Activated CD8-positive, alpha-beta T cell treated with anti-CD3 and anti-CD28 coated beads, Interleukin-2, amount 10 ng/mL, durations not matched to agents 7 days and 5 days (primary cell): ENCODE measurements around the gene LCMT2. TPM values are rescaled to one million over a fixed set of nuclear protein-coding genes. Genes with fewer than 3 reads are reported as not detected.

Source experiments
- ATAC-seq: fragments of 150-1000 bp; cut with Tn5 transposase; one replicate; pipeline ENCODE4 v1.10.0; 2021; ENCODE audit warnings: moderate library complexity
- CTCF ChIA-PET: fragments of 350-600 bp; sonication (Branson Sonifier 250); formaldehyde crosslinking; loops from one replicate; lab custom pipeline; 2021; ENCODE audit warnings: antibody characterized with exemption; lab: Charles Lee
- POLR2A ChIA-PET: fragments of 350-600 bp; sonication (Branson Sonifier 250); formaldehyde crosslinking; loops from one replicate; lab custom pipeline; 2021; ENCODE audit warnings: antibody characterized with exemption; lab: Charles Lee
- DNase-seq: peaks from one replicate; pipeline ENCODE4 v3.0.0-alpha.2; 2020
- H3K27ac Mint-ChIP-seq: one replicate; pipeline ENCODE4 v1.8.0; 2021; ENCODE audit warnings: mild to moderate bottlenecking, mixed read lengths
- H3K27me3 Mint-ChIP-seq: one replicate; pipeline ENCODE4 v1.8.0; 2021; ENCODE audit warnings: low read depth, mixed read lengths
- H3K36me3 Mint-ChIP-seq: one replicate; pipeline ENCODE4 v1.8.0; 2021; ENCODE audit warnings: low read depth, mixed read lengths
- H3K4me1 Mint-ChIP-seq: one replicate; pipeline ENCODE4 v1.8.0; 2021; ENCODE audit warnings: low read depth, mixed read lengths
- H3K4me3 Mint-ChIP-seq: one replicate; pipeline ENCODE4 v1.8.0; 2021; ENCODE audit warnings: mild to moderate bottlenecking, mixed read lengths
- H3K9me3 Mint-ChIP-seq: one replicate; pipeline ENCODE4 v1.8.0; 2022; ENCODE audit warnings: mixed read lengths; ENCODE audit not compliant: insufficient read depth
- total RNA-seq, 2 experiments: library from RNA; stranded (reverse); gene quantifications; one replicate each; pipeline ENCODE4 v1.2.3, GENCODE V29; 2021

Gene LCMT2
- total RNA-seq, 2 experiments from 2014 or later: 12.0 to 14.2 TPM

- no peaks in the 10 kb centered on the region for H3K27me3 Mint-ChIP-seq
- ATAC-seq (no peak), DNase-seq (no peak)
- no peaks in the 10 kb centered on the region for H3K4me1 Mint-ChIP-seq
- H3K4me3 Mint-ChIP-seq: no peak overlapping the region
- POLR2A ChIA-PET: interaction anchor here (0.7 kb wide), 1 partner anchor 159 kb away, joined by 3 read pairs; no protein-coding TSS in a partner anchor
- peaks cover 15% of the 10 kb centered on the region for H3K36me3 Mint-ChIP-seq
- no peak overlapping the region for H3K27ac Mint-ChIP-seq
- CTCF ChIA-PET: interaction anchor here (1.2 to 1.5 kb wide), 4 partner anchors 8 to 167 kb away, joined by 3 to 4 read pairs (median 4); partner anchors contain the start of genes TUBGCP4 and ZSCAN29
- no peaks in the 10 kb centered on the region for H3K9me3 Mint-ChIP-seq
Measured at GRCh38 chr15:43347114-43347513, 16.7 kb upstream of the LCMT2 start.

DNA sequence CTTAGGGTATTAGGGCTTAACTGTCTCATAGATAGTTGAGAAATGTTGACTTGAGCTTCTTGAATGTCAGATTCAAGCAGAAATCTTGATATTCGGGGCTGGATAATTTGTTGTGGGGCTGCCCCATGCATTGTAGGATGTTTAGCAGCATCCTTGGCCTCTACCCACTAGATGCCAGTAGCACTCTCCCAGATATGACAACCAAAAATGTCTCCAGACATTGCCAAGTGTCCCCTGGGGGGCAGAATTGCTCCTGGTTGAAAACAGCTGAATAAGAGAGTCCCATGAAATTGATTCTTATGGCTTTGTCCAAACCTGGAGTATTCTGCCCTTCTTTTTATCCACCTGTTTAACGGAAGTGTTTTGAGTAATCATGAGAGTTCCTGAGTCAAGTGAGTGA is 15.9 kb upstream of the LCMT2 start:
- no peak overlapping the region for H3K4me3 Mint-ChIP-seq
- ATAC-seq (no peak), DNase-seq (no peak)
- CTCF ChIA-PET: interaction anchor here (0.6 to 1.5 kb wide), 5 partner anchors 10 to 196 kb away, joined by 3 to 5 read pairs (median 4); partner anchors contain the start of genes TUBGCP4 and ZSCAN29
- H3K27ac Mint-ChIP-seq: no peak overlapping the region
- POLR2A ChIA-PET: interaction anchor here (0.5 kb wide), 1 partner anchor 796 kb away, joined by 6 read pairs; no protein-coding TSS in a partner anchor
- H3K36me3 Mint-ChIP-seq: peaks cover 16% of the 10 kb centered on the region
- no peaks in the 10 kb centered on the region for H3K27me3 Mint-ChIP-seq
- no peaks in the 10 kb centered on the region for H3K9me3 Mint-ChIP-seq
- no peaks in the 10 kb centered on the region for H3K4me1 Mint-ChIP-seq

DNA sequence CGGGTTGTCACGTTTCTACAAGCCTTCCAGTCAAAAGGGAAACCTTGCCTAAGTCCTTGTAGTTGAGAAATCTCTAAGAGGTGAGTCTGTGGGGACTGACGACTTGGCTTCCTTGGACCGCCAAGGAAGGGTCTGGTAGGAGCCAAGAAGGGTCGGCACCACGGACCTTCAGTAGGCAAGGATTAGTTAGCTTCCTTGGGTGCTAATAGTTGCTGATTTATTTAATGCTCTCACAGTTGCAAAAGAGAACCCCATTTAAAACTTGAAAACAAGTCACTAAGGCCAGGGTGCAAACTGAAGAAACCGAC is 361 bp upstream of the LCMT2 start:
- Mint-ChIP-seq H3K27me3 (no peaks in the 10 kb centered on the region), H3K9me3 (no peaks in the 10 kb centered on the region), H3K27ac (peak overlapping the region; percentile 100), H3K4me1 (peaks cover 40% of the 10 kb centered on the region), H3K4me3 (peak overlapping the region; percentile 97), H3K36me3 (peaks cover 52% of the 10 kb centered on the region)
- ChIA-PET CTCF (interaction anchor here (1.6 kb wide), 1 partner anchor 183 kb away, joined by 3 read pairs; no protein-coding TSS in a partner anchor), POLR2A (no interaction called here)
- DNase-seq: no peak
- peak; percentile 21 for ATAC-seq

DNA sequence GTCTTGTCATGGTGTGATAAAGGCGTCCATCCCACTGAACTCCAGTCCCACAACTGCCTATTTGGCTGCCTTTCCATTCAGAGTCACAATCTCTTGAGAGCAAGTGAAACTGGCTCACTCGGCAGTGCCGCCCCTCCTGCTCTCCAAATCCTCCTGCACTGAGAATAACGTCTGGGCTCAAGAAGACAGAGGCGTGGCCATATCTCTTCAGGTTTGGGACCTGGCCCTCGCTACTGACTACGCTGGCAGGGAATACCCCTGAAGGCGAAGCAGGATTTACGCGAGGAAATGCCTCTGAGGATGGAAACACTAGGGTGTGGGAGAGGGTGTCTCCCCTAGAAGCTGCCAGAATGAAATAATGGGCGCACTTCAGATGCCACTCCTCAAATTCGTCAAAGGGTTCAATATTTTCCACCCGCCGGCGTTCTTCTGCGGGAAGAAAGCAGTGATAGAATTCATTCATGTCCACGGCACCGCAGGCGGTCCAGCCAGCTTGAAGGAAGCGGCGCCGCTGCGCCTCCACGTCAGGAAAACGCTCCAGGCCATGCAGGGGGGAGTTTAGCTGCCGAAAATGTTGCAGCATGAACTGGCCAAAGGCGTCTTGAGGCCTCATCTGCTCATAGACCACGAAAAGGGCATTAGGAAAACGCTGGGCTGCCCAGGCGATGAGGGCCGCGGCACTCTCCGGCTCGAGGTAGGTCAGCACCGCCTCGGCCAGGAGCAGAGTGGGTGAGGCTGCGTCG is 985 bp downstream of the LCMT2 start:
- ChIA-PET POLR2A (interaction anchor here (1.1 to 1.2 kb wide), 2 partner anchors 22 to 41 kb away, joined by 4 to 5 read pairs; no protein-coding TSS in a partner anchor), CTCF (interaction anchor here (1.1 to 4.0 kb wide), 5 partner anchors 41 to 185 kb away, joined by 3 to 13 read pairs (median 4); partner anchors contain the start of genes TUBGCP4 and ZSCAN29)
- ATAC-seq: no peak
- peaks cover 45% of the 10 kb centered on the region for H3K36me3 Mint-ChIP-seq
- H3K27ac Mint-ChIP-seq: peak overlapping the region; percentile 100
- H3K4me1 Mint-ChIP-seq: peaks cover 40% of the 10 kb centered on the region
- H3K27me3 Mint-ChIP-seq: no peaks in the 10 kb centered on the region
- peak overlapping the region; percentile 97 for H3K4me3 Mint-ChIP-seq
- no peaks in the 10 kb centered on the region for H3K9me3 Mint-ChIP-seq
- no peak for DNase-seq

DNA sequence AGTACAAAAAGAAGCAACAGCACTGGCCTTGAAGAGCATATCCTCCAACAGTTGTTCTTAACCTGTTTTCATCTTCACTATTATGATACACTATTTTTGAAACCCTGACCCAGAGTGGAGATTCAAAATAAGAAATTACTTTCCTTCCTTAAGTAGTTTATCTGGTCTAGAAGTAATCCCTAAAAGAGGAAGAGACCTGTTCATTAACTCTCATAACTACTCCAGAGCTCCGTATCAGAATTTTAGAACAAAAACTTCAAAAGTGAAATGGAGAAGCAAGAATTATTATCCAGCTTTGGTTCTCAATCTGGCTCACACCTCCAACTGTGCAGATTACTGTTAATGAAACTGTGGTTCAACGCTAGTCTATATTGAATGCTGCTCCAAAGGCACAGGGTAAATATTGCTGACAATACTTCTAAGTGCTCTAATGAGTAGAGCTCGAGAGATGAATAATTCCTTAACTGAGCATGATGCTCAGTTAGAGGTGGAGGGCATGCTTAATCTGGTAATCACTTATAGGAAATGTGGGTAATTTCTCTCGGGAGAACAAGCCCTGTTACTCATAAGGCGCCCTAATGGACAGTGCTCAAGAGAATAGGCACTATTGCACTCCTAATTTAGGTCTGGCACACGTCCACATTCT is 5.2 kb downstream of the LCMT2 start:
- no peak overlapping the region for H3K27ac Mint-ChIP-seq
- ChIA-PET POLR2A (interaction anchor here (0.6 to 0.7 kb wide), 2 partner anchors 10 to 588 kb away, joined by 3 read pairs; no protein-coding TSS in a partner anchor), CTCF (interaction anchor here (1.3 to 4.0 kb wide), 2 partner anchors 47 to 99 kb away, joined by 4 to 13 read pairs; no protein-coding TSS in a partner anchor)
- no peaks in the 10 kb centered on the region for H3K9me3 Mint-ChIP-seq
- no peak for DNase-seq
- peaks cover 26% of the 10 kb centered on the region for H3K36me3 Mint-ChIP-seq
- no peak overlapping the region for H3K4me3 Mint-ChIP-seq
- no peak for ATAC-seq
- H3K27me3 Mint-ChIP-seq: peaks cover 9% of the 10 kb centered on the region
- H3K4me1 Mint-ChIP-seq: peaks cover 24% of the 10 kb centered on the region

- ChIA-PET POLR2A (no interaction called here), CTCF (interaction anchor here (0.9 to 1.3 kb wide), 2 partner anchors 9 to 34 kb away, joined by 3 read pairs; no protein-coding TSS in a partner anchor)
- ATAC-seq (no peak), DNase-seq (no peak)
- H3K36me3 Mint-ChIP-seq: no peaks in the 10 kb centered on the region
- H3K4me1 Mint-ChIP-seq: no peaks in the 10 kb centered on the region
- H3K27me3 Mint-ChIP-seq: peaks cover 25% of the 10 kb centered on the region
- H3K27ac Mint-ChIP-seq: no peak overlapping the region
- no peaks in the 10 kb centered on the region for H3K9me3 Mint-ChIP-seq
- no peak overlapping the region for H3K4me3 Mint-ChIP-seq
Measured at GRCh38 chr15:43318990-43319771, 11.2 kb downstream of the LCMT2 start.

DNA sequence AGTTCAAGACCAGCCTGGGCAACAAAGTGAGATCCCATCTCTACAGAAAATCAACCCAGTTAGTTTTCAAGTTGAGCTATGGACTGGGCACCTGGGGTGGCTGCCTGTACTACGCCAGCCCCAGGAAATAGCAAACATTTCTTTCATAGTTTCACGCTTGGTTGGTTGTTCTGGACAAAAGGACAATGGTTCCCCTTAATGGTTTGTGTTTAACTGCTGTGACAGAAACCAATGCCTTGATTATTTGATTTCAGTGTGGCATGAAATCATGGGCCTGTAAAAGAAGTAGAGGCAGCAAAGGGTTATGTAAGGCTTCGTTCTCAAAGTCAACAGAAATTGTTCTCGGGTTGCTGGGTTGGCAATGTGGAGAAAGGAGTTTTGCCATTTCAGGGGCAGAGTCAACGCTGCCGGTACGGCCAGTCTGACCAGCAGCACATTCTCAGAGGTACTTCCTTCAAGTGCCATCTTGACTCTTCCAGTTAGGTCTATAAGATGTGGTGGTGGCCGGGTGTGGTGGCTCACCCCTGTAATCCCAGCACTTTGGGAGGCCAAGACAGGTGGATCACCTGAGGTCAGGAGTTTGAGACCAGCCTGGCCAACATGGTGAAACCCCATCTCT is 12.7 kb downstream of the LCMT2 start:
- ChIA-PET POLR2A (interaction anchor here (0.6 to 0.8 kb wide), 2 partner anchors 9 to 292 kb away, joined by 3 to 4 read pairs; no protein-coding TSS in a partner anchor), CTCF (no interaction called here)
- ATAC-seq (no peak), DNase-seq (no peak)
- Mint-ChIP-seq H3K27me3 (peaks cover 30% of the 10 kb centered on the region), H3K4me1 (no peaks in the 10 kb centered on the region), H3K36me3 (no peaks in the 10 kb centered on the region), H3K27ac (no peak overlapping the region), H3K9me3 (no peaks in the 10 kb centered on the region), H3K4me3 (no peak overlapping the region)

DNA sequence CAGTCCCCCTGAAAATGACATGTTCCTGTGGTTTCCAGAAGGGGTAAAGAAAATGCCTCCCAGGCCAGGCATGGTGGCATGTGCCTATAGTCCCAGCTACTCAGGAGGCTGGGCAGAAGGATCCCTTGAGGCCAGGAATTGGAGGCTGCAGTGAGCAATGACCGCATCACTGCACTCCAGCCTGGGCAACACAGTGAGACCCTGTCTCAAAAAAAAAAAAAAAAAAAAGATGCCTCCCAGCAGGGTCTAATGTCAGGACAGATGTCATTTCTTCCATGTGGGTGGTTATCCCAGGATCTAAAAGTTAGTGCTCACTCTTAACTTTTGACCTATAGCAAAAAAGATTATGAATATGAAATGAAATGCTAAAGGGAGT is 13.4 kb downstream of the LCMT2 start:
- ChIA-PET POLR2A (no interaction called here), CTCF (no interaction called here)
- Mint-ChIP-seq H3K27ac (no peak overlapping the region), H3K36me3 (no peaks in the 10 kb centered on the region), H3K27me3 (peaks cover 34% of the 10 kb centered on the region), H3K4me3 (no peak overlapping the region), H3K4me1 (no peaks in the 10 kb centered on the region), H3K9me3 (no peaks in the 10 kb centered on the region)
- ATAC-seq: no peak
- no peak for DNase-seq

- no peak for ATAC-seq
- Mint-ChIP-seq H3K27ac (no peak overlapping the region), H3K36me3 (no peaks in the 10 kb centered on the region), H3K4me3 (no peak overlapping the region), H3K4me1 (no peaks in the 10 kb centered on the region), H3K9me3 (no peaks in the 10 kb centered on the region), H3K27me3 (peaks cover 34% of the 10 kb centered on the region)
- POLR2A ChIA-PET: interaction anchor here (0.5 kb wide), 1 partner anchor 461 kb away, joined by 3 read pairs; no protein-coding TSS in a partner anchor
- no peak for DNase-seq
- CTCF ChIA-PET: no interaction called here
Measured at GRCh38 chr15:43316016-43316970, 14.1 kb downstream of the LCMT2 start.

GRCh38 chr15:43314171-43314570 is 16.2 kb downstream of the LCMT2 start:
- Mint-ChIP-seq H3K27ac (no peak overlapping the region), H3K4me3 (no peak overlapping the region), H3K4me1 (no peaks in the 10 kb centered on the region), H3K9me3 (no peaks in the 10 kb centered on the region), H3K27me3 (peaks cover 39% of the 10 kb centered on the region), H3K36me3 (no peaks in the 10 kb centered on the region)
- ChIA-PET CTCF (interaction anchor here (0.6 kb wide), 1 partner anchor 29 kb away, joined by 3 read pairs; no protein-coding TSS in a partner anchor), POLR2A (no interaction called here)
- ATAC-seq (no peak), DNase-seq (no peak)
